DND-41 (cell line): ENCODE results near the gene SEC63.

Source experiments
- CTCF ChIP-seq: IDR thresholded peaks from 2 replicates; pipeline ENCODE4 v1.5.1; 2012; ENCODE audit warnings: borderline replicate concordance, low read length, moderate library complexity, mild to moderate bottlenecking; ENCODE audit not compliant: poor library complexity, severe bottlenecking; ENCODE audit errors: extremely low read depth
- EZH2 ChIP-seq: IDR thresholded peaks from 3 replicates; pipeline ENCODE4 v1.6.1; 2012; ENCODE audit warnings: borderline replicate concordance, low read depth, mild to moderate bottlenecking, moderate library complexity, low read length, inconsistent platforms; ENCODE audit not compliant: severe bottlenecking

- TF ChIP-seq CTCF (no peak), EZH2 (no peak)
These were observed 46.3 kb downstream of the SEC63 start for GRCh38 chr6:107911692-107912091.
